PC-3 (cell line): Measurements from ENCODE around the gene C16orf95.

Experiments used
- EZH2 ChIP-seq: fragments of 300-600 bp; sonication (generic); IDR thresholded peaks from one replicate; pipeline ENCODE4 v1.6.1; 2017; ENCODE audit warnings: antibody characterized with exemption, mild to moderate bottlenecking, low read length; ENCODE audit not compliant: unreplicated experiment
- TF ChIP-seq, protein P1 (sequence below): fragments of 300-600 bp; sonication (generic); conservative IDR thresholded peaks from 2 replicates; pipeline ENCODE4 v1.5.1; 2017; ENCODE audit warnings: antibody characterized with exemption, low read depth, mild to moderate bottlenecking, low read length

GRCh38 chr16:87344165-87344930 lies 27.2 kb upstream of the C16orf95 start:
- TF ChIP-seq, protein P1, sequence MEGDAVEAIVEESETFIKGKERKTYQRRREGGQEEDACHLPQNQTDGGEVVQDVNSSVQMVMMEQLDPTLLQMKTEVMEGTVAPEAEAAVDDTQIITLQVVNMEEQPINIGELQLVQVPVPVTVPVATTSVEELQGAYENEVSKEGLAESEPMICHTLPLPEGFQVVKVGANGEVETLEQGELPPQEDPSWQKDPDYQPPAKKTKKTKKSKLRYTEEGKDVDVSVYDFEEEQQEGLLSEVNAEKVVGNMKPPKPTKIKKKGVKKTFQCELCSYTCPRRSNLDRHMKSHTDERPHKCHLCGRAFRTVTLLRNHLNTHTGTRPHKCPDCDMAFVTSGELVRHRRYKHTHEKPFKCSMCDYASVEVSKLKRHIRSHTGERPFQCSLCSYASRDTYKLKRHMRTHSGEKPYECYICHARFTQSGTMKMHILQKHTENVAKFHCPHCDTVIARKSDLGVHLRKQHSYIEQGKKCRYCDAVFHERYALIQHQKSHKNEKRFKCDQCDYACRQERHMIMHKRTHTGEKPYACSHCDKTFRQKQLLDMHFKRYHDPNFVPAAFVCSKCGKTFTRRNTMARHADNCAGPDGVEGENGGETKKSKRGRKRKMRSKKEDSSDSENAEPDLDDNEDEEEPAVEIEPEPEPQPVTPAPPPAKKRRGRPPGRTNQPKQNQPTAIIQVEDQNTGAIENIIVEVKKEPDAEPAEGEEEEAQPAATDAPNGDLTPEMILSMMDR: no peak
- TF ChIP-seq EZH2: no peak
